ENCODE results near the gene HMCN2.

The HMCN2 gene

GRCh38 chr9:130366888-130367550, 101.5 kb downstream of the HMCN2 start:
- DNase-seq (ENCODE audit: low read depth): no peak

- DNase-seq (ENCODE audit: low read depth): peak; percentile 17
Measured at GRCh38 chr9:130368631-130369103, 103.1 kb downstream of the HMCN2 start.

GRCh38 chr9:130370226-130370625, 104.7 kb downstream of the HMCN2 start:
- no peak for DNase-seq (ENCODE audit: low read depth)

GRCh38 chr9:130371196-130371966, 105.8 kb downstream of the HMCN2 start:
- no peak for DNase-seq (ENCODE audit: low read depth)

- DNase-seq (ENCODE audit: low read depth): no peak
Measured at GRCh38 chr9:130372057-130372456, 106.5 kb downstream of the HMCN2 start.

GRCh38 chr9:130373679-130374325, 108.2 kb downstream of the HMCN2 start:
- no peak for DNase-seq (ENCODE audit: low read depth)

GRCh38 chr9:130377612-130378011, 112.1 kb downstream of the HMCN2 start:
- no peak for DNase-seq (ENCODE audit: low read depth)

GRCh38 chr9:130378875-130379648, 113.5 kb downstream of the HMCN2 start:
- no peak for DNase-seq (ENCODE audit: low read depth)

GRCh38 chr9:130379649-130379970, 114.0 kb downstream of the HMCN2 start:
- DNase-seq (ENCODE audit: low read depth): no peak

GRCh38 chr9:130380920-130381469, 115.4 kb downstream of the HMCN2 start:
- no peak for DNase-seq (ENCODE audit: low read depth)

- DNase-seq (ENCODE audit: low read depth): no peak
Measured at GRCh38 chr9:130381660-130382059, 116.1 kb downstream of the HMCN2 start.

GRCh38 chr9:130382096-130382495, 116.5 kb downstream of the HMCN2 start:
- no peak for DNase-seq (ENCODE audit: low read depth)

GRCh38 chr9:130382636-130383349, 117.2 kb downstream of the HMCN2 start:
- no peak for DNase-seq (ENCODE audit: low read depth)

GRCh38 chr9:130383350-130383715, 117.8 kb downstream of the HMCN2 start:
- no peak for DNase-seq (ENCODE audit: low read depth)

GRCh38 chr9:130383979-130384676, 118.6 kb downstream of the HMCN2 start:
- DNase-seq (ENCODE audit: low read depth): no peak

GRCh38 chr9:130385257-130385656, 119.7 kb downstream of the HMCN2 start:
- DNase-seq (ENCODE audit: low read depth): no peak

GRCh38 chr9:130387398-130387797, 121.8 kb downstream of the HMCN2 start:
- DNase-seq (ENCODE audit: low read depth): no peak

GRCh38 chr9:130387905-130388304, 122.3 kb downstream of the HMCN2 start:
- no peak for DNase-seq (ENCODE audit: low read depth)

- DNase-seq (ENCODE audit: low read depth): no peak
Measured at GRCh38 chr9:130390390-130390789, 124.8 kb downstream of the HMCN2 start.

GRCh38 chr9:130390986-130391385, 125.4 kb downstream of the HMCN2 start:
- no peak for DNase-seq (ENCODE audit: low read depth)

- DNase-seq (ENCODE audit: low read depth): no peak
Measured at GRCh38 chr9:130391866-130392265, 126.3 kb downstream of the HMCN2 start.
